Uterus (tissue), 4 donors: Measurements from ENCODE around the gene FUT4. TPM values are rescaled to one million over a fixed set of nuclear protein-coding genes. Genes with fewer than 3 reads are reported as not detected.
A peak's percentile ranks its signal among the peaks of the same experiment; 100 is the strongest.

Source experiments
- DNase-seq, 2 donors: peaks; one replicate each; pipeline ENCODE4 v3.0.0-alpha.2; 2019 to 2020
- H3K27ac ChIP-seq, 2 donors: fragments of 200-600 bp; sonication (generic); 1 replicate in 1 of 2; 2 replicates in 1 of 2; pipeline ENCODE4 v1.5.1; 2016 to 2018
- H3K27me3 ChIP-seq, 2 donors: fragments of 200-600 bp; sonication (generic); one replicate each; pipeline ENCODE4 v1.5.1; 2018 to 2019; ENCODE audit warnings: control low read depth in 1 of 2
- H3K36me3 ChIP-seq, 2 donors: fragments of 200-600 bp; sonication (generic); one replicate each; pipeline ENCODE4 v1.5.1; 2019; ENCODE audit warnings: control low read depth in 1 of 2
- H3K4me1 ChIP-seq, 2 donors: fragments of 200-600 bp; sonication (generic); one replicate each; pipeline ENCODE4 v1.5.1; 2018 to 2019; ENCODE audit warnings: control low read depth in 1 of 2
- H3K4me3 ChIP-seq, 2 donors: fragments of 200-600 bp; sonication (generic); 1 replicate in 1 of 2; 2 replicates in 1 of 2; pipeline ENCODE4 v1.5.1; 2018 to 2019; ENCODE audit warnings: mild to moderate bottlenecking in 1 of 2
- H3K9me3 ChIP-seq, 2 donors: fragments of 200-600 bp; sonication (generic); one replicate each; pipeline ENCODE4 v1.5.1; 2019; ENCODE audit warnings: control low read depth in 1 of 2
- POLR2A ChIP-seq, 2 donors: fragments of 450-650 bp; IDR thresholded peaks; one replicate each; pipeline ENCODE4 v1.6.1; 2016; ENCODE audit warnings: antibody characterized with exemption in 2 of 2, mild to moderate bottlenecking in 1 of 2, moderate library complexity in 1 of 2
- intact Hi-C: fragments of 100-400 bp; cut with DNase I; formaldehyde crosslinking; loops from one replicate; pipeline ENCODE4 v1.15.1; 2023; ENCODE audit warnings: low total_unique reads
- total RNA-seq, 4 donors: library from RNA; depleted of rRNA in 3 of 4; stranded (reverse); fragments of >200 nt in 3 of 4; gene quantifications; one replicate each; pipeline versions ENCODE4 v1.1.0 to v1.2.4, GENCODE V29; 2014 to 2023
- TF ChIP-seq, protein P1 (sequence below), 4 experiments: fragments of 200-600 bp in 2 of 4; fragments of 450-650 bp in 2 of 4; sonication (generic) in 2 of 4; IDR thresholded peaks; one replicate each; pipeline ENCODE4 v1.5.1; 2016 to 2019; ENCODE audit warnings: antibody characterized with exemption in 4 of 4, mild to moderate bottlenecking in 2 of 4, moderate library complexity in 1 of 4
- donor health status: DM: yes; HTN: yes; CAD: no.

Gene FUT4
- total RNA-seq, 4 donors from 2014 or later: 2.6 to 15.2 (median 9.2) TPM

DNA sequence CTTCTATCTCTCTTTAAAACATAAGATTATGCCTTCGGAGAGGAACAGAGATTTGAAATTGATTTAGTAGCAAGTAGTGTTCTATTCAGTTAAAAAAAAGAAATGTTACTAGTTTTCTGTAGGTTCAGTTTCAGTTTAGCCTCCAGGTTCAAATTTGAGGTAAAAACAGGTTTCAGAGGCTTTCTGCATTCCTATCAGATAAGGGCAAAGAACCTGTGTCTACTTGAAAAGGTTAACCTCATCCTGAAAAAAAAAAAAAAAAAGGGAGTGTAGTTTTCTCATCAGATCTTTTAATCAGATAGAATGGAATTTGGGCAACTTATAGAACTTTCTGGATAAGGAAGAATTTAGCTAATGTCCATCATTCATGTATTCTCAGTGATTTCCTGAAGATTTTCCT, 19.4 kb upstream of the FUT4 start:
- intact Hi-C loops: no loop called here
- Histone ChIP-seq H3K9me3 (no peaks in the 10 kb centered on the region), H3K27me3 (no peaks in the 10 kb centered on the region), H3K4me3 (no peak overlapping the region), H3K36me3 (no peaks in the 10 kb centered on the region), H3K4me1 (no peaks in the 10 kb centered on the region), H3K27ac (no peak overlapping the region)
- DNase-seq: no peak
- TF ChIP-seq, protein P1, sequence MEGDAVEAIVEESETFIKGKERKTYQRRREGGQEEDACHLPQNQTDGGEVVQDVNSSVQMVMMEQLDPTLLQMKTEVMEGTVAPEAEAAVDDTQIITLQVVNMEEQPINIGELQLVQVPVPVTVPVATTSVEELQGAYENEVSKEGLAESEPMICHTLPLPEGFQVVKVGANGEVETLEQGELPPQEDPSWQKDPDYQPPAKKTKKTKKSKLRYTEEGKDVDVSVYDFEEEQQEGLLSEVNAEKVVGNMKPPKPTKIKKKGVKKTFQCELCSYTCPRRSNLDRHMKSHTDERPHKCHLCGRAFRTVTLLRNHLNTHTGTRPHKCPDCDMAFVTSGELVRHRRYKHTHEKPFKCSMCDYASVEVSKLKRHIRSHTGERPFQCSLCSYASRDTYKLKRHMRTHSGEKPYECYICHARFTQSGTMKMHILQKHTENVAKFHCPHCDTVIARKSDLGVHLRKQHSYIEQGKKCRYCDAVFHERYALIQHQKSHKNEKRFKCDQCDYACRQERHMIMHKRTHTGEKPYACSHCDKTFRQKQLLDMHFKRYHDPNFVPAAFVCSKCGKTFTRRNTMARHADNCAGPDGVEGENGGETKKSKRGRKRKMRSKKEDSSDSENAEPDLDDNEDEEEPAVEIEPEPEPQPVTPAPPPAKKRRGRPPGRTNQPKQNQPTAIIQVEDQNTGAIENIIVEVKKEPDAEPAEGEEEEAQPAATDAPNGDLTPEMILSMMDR (IDR thresholded peaks at IDR 0.05): no peak
- TF ChIP-seq POLR2A (IDR thresholded peaks at IDR 0.05): no peak

DNA sequence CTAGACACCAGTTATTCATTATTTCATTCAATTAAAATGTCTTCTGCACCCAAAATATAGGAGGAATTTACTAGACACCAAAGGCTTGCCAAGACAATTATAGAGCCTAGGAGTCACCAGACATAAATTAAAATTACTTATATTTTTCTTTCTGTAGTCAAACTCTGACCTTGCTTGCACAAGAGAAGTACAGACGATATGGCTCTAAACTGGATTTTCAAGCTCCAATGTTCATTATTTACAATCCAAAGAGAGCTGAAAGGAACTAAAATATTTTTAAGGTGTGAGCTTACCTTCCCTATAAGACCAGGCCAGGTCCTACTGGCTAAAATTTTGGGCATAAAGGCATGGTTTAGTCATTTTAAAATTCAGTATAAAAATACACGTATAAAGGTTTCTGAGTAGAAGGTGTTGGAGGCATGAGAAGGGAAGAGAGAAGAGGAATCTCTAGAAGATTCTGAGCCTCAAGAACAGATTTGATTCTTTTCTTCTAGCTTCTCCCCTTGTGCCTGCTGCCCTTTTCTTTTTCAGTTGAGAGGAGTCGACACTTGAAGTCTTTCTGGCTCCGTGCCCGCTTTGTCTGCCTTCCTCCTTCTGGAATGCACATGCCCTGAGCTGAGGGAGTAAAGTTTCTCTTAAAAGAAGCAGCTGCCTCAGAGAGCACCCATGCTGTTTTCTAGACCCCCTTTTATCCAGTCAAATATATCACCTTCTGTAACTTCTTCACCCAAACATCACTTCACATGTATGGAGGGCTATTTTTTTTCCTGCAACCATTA, 18.0 kb upstream of the FUT4 start:
- DNase-seq: peak; percentile 50 to 75
- Histone ChIP-seq H3K36me3 (no peaks in the 10 kb centered on the region), H3K9me3 (no peaks in the 10 kb centered on the region), H3K27ac (peak overlapping the region; percentile 8 to 20), H3K4me3 (no peak overlapping the region), H3K27me3 (no peaks in the 10 kb centered on the region), H3K4me1 (no peaks in the 10 kb centered on the region)
- intact Hi-C loops: no loop called here
- TF ChIP-seq, protein P1 (IDR thresholded peaks at IDR 0.05): no peak
- no peak for TF ChIP-seq POLR2A (IDR thresholded peaks at IDR 0.05)

DNA sequence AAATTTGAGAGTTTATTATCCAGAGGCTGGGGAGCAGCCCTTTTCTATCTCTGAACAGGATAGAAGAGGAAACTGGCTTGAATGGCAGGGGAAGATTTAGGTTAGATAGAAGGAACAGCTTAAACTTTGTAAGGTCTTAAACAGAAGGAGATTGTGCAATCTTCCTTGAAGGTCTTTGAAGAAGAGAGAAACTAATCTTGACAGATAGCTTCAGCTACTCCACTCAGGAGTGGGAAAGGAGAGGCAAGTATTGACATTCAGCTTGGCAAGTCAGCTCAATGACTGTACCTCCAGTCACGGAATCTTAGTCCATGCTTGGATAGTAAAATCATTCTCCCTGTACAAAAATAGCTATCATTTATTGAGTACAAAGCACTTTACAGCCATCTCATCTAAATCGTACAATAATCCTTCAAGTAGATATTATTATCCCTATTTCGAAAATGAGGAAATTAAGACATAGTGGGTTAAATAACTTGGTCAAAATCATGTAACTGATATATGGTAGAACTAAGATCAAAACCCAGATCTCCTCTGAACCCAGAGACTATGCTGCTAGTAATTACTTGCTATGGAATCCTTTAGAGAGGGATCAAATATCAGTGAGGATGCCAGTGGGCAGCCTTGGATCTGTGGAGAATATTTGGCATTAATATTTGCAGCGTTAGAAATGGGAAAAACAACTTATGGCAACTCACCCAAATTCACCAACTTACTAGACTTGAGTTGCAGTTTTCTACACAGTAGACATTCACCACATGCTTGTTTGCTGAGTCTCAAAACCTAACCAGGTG, 16.9 kb upstream of the FUT4 start:
- Histone ChIP-seq H3K27ac (no peak overlapping the region), H3K27me3 (no peaks in the 10 kb centered on the region), H3K36me3 (no peaks in the 10 kb centered on the region), H3K4me1 (no peaks in the 10 kb centered on the region), H3K4me3 (no peak overlapping the region), H3K9me3 (no peaks in the 10 kb centered on the region)
- no peak for TF ChIP-seq POLR2A (IDR thresholded peaks at IDR 0.05)
- TF ChIP-seq, protein P1 (IDR thresholded peaks at IDR 0.05): no peak
- DNase-seq: no peak
- intact Hi-C loops: no loop called here

DNA sequence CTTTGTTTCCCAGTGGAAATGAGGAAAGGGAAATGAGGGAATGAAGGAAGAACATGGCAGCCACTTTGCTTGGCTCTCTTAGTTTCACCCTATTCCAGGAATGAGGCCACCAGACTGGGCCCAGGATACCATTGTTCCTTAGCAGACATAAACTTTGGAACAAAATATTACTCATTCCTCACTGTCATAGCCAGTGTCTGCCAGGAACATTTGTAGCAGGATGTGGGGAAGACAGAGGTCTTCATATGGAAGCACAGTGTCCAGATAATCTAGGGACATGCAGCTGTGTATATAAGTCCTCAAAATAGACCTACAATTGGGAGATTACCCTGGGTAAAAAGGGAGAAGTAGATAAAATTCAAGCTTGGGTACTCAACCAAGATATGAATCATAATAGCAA, 15.2 kb upstream of the FUT4 start:
- Histone ChIP-seq H3K36me3 (no peaks in the 10 kb centered on the region), H3K27ac (no peak overlapping the region), H3K27me3 (no peaks in the 10 kb centered on the region), H3K9me3 (no peaks in the 10 kb centered on the region), H3K4me1 (no peaks in the 10 kb centered on the region), H3K4me3 (no peak overlapping the region)
- DNase-seq: no peak
- intact Hi-C loops: no loop called here
- TF ChIP-seq, protein P1 (IDR thresholded peaks at IDR 0.05): no peak
- TF ChIP-seq POLR2A (IDR thresholded peaks at IDR 0.05): no peak

DNA sequence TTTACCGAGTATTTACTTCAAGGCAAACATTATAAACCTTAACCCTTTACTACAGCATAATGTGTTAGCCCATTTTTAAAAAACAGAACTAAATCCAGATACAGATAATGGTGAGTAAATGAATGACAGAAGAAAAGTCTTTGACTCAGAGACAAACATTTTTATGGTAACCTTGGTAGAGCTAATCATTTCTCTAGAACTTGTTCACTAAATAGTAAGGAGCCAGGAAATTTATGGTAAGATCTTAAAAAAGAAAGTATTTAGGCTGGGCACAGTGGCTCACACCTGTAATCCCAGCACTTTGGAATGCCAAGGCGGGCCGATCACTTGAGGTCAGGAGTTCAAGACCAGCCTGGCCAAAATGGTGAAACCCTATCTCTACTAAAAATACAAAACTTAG, 11.5 kb upstream of the FUT4 start:
- Histone ChIP-seq H3K9me3 (no peaks in the 10 kb centered on the region), H3K36me3 (no peaks in the 10 kb centered on the region), H3K4me3 (no peak overlapping the region), H3K27me3 (no peaks in the 10 kb centered on the region), H3K4me1 (no peaks in the 10 kb centered on the region), H3K27ac (no peak overlapping the region)
- no peak for DNase-seq
- intact Hi-C loops: no loop called here
- TF ChIP-seq, protein P1 (IDR thresholded peaks at IDR 0.05): no peak
- TF ChIP-seq POLR2A (IDR thresholded peaks at IDR 0.05): no peak
